ENCODE data around the gene PCDH18. TPM values are rescaled to one million over a fixed set of nuclear protein-coding genes. Genes with fewer than 3 reads are reported as not detected.

Gene PCDH18
- total and polyA plus RNA-seq, 2 of the 13 experiments (the other 11 are each of a cell fraction or from before 2014, with no cell fraction given), result not detected

DNA sequence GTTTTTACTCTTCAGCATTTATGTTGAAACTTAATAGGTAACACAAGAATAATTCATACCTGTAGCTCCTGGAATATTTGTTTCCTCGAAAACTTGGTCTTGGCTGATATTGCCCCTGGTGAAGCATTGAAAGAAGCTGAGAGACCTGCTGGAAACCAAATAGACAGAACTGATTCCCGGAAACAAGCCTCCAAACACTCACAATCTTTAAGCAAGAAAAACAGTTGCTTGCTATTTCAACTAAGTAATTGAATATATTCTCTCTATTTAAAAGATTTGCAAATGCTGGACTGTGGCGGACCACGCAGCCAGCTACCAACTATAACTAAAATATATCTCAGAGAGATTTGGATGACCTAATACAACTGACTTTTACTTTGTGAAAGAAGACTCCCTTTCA is 3.6 kb downstream of the PCDH18 start:
- Histone ChIP-seq H3K9ac (ENCODE audit: insufficient read depth, low read depth, low read length) (no peak overlapping the region), H3K27ac (ENCODE audit: extremely low read length, insufficient read depth, low read length) (no peak overlapping the region), H2AFZ (ENCODE audit: low read length) (no peak overlapping the region), H3K4me3 (replicated peaks in 1 of 3; ENCODE audit: insufficient read depth in 1 of 3, low read depth in 2 of 3, low read length in 3 of 3) (no peak overlapping the region), H4K20me1 (ENCODE audit: insufficient read depth, low read length) (no peaks in the 10 kb centered on the region), H3K4me2 (ENCODE audit: low read depth, low read length) (no peak overlapping the region), H3K9me3 (ENCODE audit: low read length) (no peaks in the 10 kb centered on the region), H3K4me1 (ENCODE audit: insufficient read depth, low read length) (no peaks in the 10 kb centered on the region), H3K27me3 (ENCODE audit: control insufficient read depth in 1 of 2, insufficient read depth in 2 of 2, low read length in 2 of 2) (peaks cover 0 to 3% of the 10 kb centered on the region in 2 experiments; a peak in 1 of 5 replicates), H3K36me3 (replicated peaks in 1 of 2; ENCODE audit: control insufficient read depth in 1 of 2, insufficient read depth in 2 of 2, low read length in 2 of 2) (no peaks in the 10 kb centered on the region), H3K79me2 (ENCODE audit: insufficient read depth, low read length) (no peaks in the 10 kb centered on the region)
- BruUV-seq (replicated peaks), result no TSS peak
- ChIA-PET POLR2A (no interaction called here), CTCF (ENCODE audit: low intra/inter-chr PET ratio, low total read pairs) (no interaction called here)
- in situ Hi-C loops (cut with HindIII; ENCODE audit: extremely low pct_ligation_motif_present, low pct_unique_long_range_greater_than_20kb) (no loop called here), intact Hi-C loops (cut with micrococcal nuclease; ENCODE audit: unreplicated experiment) (no loop called here)
- FAIRE-seq (no peak), DNase-seq (ENCODE audit: low spot score) (no peak), ATAC-seq (no peak)
- TF ChIP-seq NR2F6 (IDR thresholded peaks at IDR 0.05) (no peak), NR2F6 (CRISPR knock-in tag; IDR thresholded peaks at IDR 0.05) (no peak), ZNF879 (CRISPR knock-in tag; IDR thresholded peaks at IDR 0.05) (no peak), SSRP1 (CRISPR knock-in tag; IDR thresholded peaks at IDR 0.05) (no peak), ZBTB8A (CRISPR knock-in tag; IDR thresholded peaks at IDR 0.05; ENCODE audit: borderline replicate concordance, low read depth) (no peak), ZNF12 (CRISPR knock-in tag; IDR thresholded peaks at IDR 0.05) (no peak), FOSL1 (CRISPR knock-in tag; IDR thresholded peaks at IDR 0.05; ENCODE audit: borderline replicate concordance) (no peak), ZNF431 (CRISPR knock-in tag; IDR thresholded peaks at IDR 0.05; ENCODE audit: borderline replicate concordance, low read depth) (no peak), HNRNPK (IDR thresholded peaks at IDR 0.05; ENCODE audit: low read depth, low read length, poor library complexity, severe bottlenecking) (no peak), ETV6 (CRISPR knock-in tag; conservative IDR thresholded peaks at IDR 0.05) (no peak), ARHGAP35 (CRISPR knock-in tag; IDR thresholded peaks at IDR 0.05; ENCODE audit: borderline replicate concordance) (no peak), RAD51 (IDR thresholded peaks at IDR 0.05; ENCODE audit: borderline replicate concordance) (no peak), CHD4 (IDR thresholded peaks at IDR 0.05; ENCODE audit: borderline replicate concordance, low read length) (no peak), ZNF615 (CRISPR knock-in tag; IDR thresholded peaks at IDR 0.05; ENCODE audit: borderline replicate concordance) (no peak)
- TF ChIP-seq, protein P1, sequence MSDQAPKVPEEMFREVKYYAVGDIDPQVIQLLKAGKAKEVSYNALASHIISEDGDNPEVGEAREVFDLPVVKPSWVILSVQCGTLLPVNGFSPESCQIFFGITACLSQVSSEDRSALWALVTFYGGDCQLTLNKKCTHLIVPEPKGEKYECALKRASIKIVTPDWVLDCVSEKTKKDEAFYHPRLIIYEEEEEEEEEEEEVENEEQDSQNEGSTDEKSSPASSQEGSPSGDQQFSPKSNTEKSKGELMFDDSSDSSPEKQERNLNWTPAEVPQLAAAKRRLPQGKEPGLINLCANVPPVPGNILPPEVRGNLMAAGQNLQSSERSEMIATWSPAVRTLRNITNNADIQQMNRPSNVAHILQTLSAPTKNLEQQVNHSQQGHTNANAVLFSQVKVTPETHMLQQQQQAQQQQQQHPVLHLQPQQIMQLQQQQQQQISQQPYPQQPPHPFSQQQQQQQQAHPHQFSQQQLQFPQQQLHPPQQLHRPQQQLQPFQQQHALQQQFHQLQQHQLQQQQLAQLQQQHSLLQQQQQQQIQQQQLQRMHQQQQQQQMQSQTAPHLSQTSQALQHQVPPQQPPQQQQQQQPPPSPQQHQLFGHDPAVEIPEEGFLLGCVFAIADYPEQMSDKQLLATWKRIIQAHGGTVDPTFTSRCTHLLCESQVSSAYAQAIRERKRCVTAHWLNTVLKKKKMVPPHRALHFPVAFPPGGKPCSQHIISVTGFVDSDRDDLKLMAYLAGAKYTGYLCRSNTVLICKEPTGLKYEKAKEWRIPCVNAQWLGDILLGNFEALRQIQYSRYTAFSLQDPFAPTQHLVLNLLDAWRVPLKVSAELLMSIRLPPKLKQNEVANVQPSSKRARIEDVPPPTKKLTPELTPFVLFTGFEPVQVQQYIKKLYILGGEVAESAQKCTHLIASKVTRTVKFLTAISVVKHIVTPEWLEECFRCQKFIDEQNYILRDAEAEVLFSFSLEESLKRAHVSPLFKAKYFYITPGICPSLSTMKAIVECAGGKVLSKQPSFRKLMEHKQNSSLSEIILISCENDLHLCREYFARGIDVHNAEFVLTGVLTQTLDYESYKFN (CRISPR knock-in tag; conservative IDR thresholded peaks at IDR 0.05), result no peak
- 14% methylated on average over 4 of the region's 4 CpGs for WGBS (ENCODE audit: low lambda C conversion rate)
